ENCODE results near the gene MUSK.

MUSK gene

DNA sequence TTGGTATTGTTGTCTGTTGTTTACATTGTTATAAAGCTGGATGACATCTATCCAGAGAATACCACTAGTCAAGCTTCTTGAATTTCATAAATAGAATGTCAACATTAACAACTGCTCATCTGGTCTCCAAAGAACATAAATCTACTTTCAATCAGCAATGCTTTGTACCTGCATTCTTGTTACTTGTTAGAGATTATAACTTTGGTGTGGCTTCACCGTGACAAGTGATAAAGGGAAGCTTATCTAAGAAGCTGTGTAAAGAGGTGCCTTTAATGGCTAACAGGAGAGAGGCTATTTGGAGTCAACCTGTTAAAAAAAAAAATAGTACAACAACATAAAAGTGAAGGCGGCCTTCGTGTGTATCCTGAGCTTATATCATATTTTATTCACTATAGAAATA, 41.8 kb downstream of the MUSK start:
- Histone ChIP-seq H3K27ac (no peak overlapping the region), H4K20me1 (ENCODE audit: insufficient read depth) (no peaks in the 10 kb centered on the region), H2AFZ (ENCODE audit: low read depth) (no peak overlapping the region), H3K27me3 (ENCODE audit: insufficient read depth, low read depth) (no peaks in the 10 kb centered on the region), H3K9ac (no peak overlapping the region), H3K4me2 (no peak overlapping the region), H3K36me3 (ENCODE audit: insufficient read depth) (no peaks in the 10 kb centered on the region), H3K79me2 (ENCODE audit: insufficient read depth, low read depth) (no peaks in the 10 kb centered on the region), H3K4me3 (IDR thresholded peaks at IDR 0.05; ENCODE audit: insufficient read depth, low read depth, low read length) (no peak overlapping the region), H3K4me1 (ENCODE audit: low read depth, poor library complexity, severe bottlenecking) (no peaks in the 10 kb centered on the region)
- TF ChIP-seq, protein P1, sequence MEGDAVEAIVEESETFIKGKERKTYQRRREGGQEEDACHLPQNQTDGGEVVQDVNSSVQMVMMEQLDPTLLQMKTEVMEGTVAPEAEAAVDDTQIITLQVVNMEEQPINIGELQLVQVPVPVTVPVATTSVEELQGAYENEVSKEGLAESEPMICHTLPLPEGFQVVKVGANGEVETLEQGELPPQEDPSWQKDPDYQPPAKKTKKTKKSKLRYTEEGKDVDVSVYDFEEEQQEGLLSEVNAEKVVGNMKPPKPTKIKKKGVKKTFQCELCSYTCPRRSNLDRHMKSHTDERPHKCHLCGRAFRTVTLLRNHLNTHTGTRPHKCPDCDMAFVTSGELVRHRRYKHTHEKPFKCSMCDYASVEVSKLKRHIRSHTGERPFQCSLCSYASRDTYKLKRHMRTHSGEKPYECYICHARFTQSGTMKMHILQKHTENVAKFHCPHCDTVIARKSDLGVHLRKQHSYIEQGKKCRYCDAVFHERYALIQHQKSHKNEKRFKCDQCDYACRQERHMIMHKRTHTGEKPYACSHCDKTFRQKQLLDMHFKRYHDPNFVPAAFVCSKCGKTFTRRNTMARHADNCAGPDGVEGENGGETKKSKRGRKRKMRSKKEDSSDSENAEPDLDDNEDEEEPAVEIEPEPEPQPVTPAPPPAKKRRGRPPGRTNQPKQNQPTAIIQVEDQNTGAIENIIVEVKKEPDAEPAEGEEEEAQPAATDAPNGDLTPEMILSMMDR (conservative IDR thresholded peaks at IDR 0.05; ENCODE audit: low read depth, low read length): no peak

DNA sequence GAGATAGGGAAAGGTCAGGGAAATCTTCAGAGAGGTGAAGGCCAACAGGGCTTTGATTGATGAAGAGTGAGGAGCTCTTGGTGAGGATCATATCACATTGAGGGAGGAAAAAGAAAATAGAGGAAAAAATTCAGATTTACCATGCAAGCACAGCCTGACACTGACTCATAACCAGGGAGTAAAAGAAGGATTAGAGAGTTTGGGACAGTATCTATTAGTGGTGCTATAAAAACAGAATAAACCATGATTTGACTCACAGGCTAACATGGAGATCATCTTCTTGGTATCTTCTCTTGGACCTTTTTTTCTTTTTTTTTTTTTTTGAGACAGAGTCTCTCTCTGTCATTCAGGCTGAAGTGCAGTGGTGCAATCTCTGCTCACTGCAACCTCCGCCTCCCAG, 44.4 kb downstream of the MUSK start:
- Histone ChIP-seq H3K27ac (no peak overlapping the region), H3K9ac (no peak overlapping the region), H4K20me1 (ENCODE audit: insufficient read depth) (no peaks in the 10 kb centered on the region), H3K4me2 (no peak overlapping the region), H3K79me2 (ENCODE audit: insufficient read depth, low read depth) (no peaks in the 10 kb centered on the region), H3K27me3 (ENCODE audit: insufficient read depth, low read depth) (no peaks in the 10 kb centered on the region), H3K4me3 (IDR thresholded peaks at IDR 0.05; ENCODE audit: insufficient read depth, low read depth, low read length) (no peak overlapping the region), H3K36me3 (ENCODE audit: insufficient read depth) (no peaks in the 10 kb centered on the region), H3K4me1 (ENCODE audit: low read depth, poor library complexity, severe bottlenecking) (no peaks in the 10 kb centered on the region), H2AFZ (ENCODE audit: low read depth) (no peak overlapping the region)
- TF ChIP-seq, protein P1 (conservative IDR thresholded peaks at IDR 0.05; ENCODE audit: low read depth, low read length): no peak

- H2AFZ ChIP-seq (ENCODE audit: low read depth): no peak overlapping the region
- TF ChIP-seq, protein P1 (conservative IDR thresholded peaks at IDR 0.05; ENCODE audit: low read depth, low read length): no peak
These were observed 45.7 kb downstream of the MUSK start for GRCh38 chr9:110714314-110714713.

DNA sequence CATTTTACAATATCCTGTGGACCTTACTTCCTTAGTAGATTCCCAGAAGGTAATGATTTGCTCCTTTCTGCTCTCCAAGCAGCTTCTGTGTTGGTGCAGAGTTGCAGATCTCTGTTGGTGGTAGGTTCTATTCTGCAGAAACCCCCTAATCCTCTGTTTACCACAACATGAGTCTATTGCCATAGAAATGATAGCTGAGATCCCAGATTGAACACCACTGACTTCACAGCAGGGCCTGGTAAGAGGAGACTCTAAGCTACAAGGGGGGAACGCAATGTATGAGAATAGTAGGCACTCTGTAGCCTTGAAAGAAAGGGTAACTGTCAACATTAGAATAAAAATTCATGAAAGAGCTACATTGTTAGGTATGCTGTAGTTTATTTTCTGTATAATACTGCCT, 59.5 kb downstream of the MUSK start:
- Histone ChIP-seq H3K27ac (no peak overlapping the region), H3K9ac (no peak overlapping the region), H2AFZ (ENCODE audit: low read depth) (no peak overlapping the region), H4K20me1 (ENCODE audit: insufficient read depth) (no peaks in the 10 kb centered on the region), H3K27me3 (ENCODE audit: insufficient read depth, low read depth) (no peaks in the 10 kb centered on the region), H3K36me3 (ENCODE audit: insufficient read depth) (no peaks in the 10 kb centered on the region), H3K4me2 (no peak overlapping the region), H3K79me2 (ENCODE audit: insufficient read depth, low read depth) (no peaks in the 10 kb centered on the region), H3K4me1 (ENCODE audit: low read depth, poor library complexity, severe bottlenecking) (no peaks in the 10 kb centered on the region), H3K4me3 (IDR thresholded peaks at IDR 0.05; ENCODE audit: insufficient read depth, low read depth, low read length) (no peak overlapping the region)
- TF ChIP-seq, protein P1 (conservative IDR thresholded peaks at IDR 0.05; ENCODE audit: low read depth, low read length): no peak

More at GRCh38 chr9:110714314-110714713, 45.7 kb downstream of the MUSK start:
- Histone ChIP-seq H3K27ac (no peak overlapping the region), H3K79me2 (ENCODE audit: insufficient read depth, low read depth) (no peaks in the 10 kb centered on the region), H3K27me3 (ENCODE audit: insufficient read depth, low read depth) (no peaks in the 10 kb centered on the region), H3K9ac (no peak overlapping the region), H3K4me3 (IDR thresholded peaks at IDR 0.05; ENCODE audit: insufficient read depth, low read depth, low read length) (no peak overlapping the region), H3K4me1 (ENCODE audit: low read depth, poor library complexity, severe bottlenecking) (no peaks in the 10 kb centered on the region), H4K20me1 (ENCODE audit: insufficient read depth) (no peaks in the 10 kb centered on the region), H3K4me2 (no peak overlapping the region), H3K36me3 (ENCODE audit: insufficient read depth) (no peaks in the 10 kb centered on the region)
